ENCODE results near the gene C1QTNF6. TPM values are rescaled to one million over a fixed set of nuclear protein-coding genes. Genes with fewer than 3 reads are reported as not detected.

C1QTNF6 gene
- total and polyA plus RNA-seq, 7 experiments from 2014 or later: 1.1 to 27.6 (median 14.5) TPM

DNA sequence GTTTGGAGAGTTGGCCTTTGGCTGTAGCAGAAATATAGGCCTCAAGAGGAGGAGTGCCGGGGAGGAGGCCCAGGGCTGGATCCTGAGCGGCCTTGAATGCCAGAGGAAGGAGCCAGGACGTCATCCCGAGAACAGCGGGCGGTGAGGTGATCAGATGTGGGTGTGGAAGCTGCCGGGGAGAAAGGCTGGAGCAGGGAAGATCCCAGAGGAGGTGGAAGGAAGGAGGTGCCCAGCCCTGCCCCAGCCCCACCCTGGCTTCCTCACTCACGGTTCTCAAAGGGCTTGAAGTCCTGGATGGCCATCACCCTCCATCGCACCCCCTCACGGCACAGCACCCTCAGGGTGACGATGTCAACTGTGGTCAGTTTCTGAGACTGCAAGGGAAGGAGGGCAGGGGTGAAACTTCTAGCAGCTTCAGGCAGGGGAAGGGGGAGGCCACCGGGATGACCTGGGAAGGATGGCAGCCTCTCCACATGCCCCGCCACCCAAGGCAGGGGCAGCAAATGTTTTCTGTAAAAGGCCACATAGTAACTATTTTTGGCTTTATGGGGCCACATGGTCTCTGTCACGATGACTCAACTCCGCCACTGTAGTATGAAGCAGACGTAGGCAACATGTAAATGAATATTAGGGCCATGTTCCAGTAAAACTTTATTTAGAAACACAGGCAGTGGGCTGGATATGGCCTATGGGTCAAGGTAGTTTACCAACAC lies 49.0 kb downstream of the C1QTNF6 start:
- intact Hi-C loops (cut with micrococcal nuclease): no loop called here

DNA sequence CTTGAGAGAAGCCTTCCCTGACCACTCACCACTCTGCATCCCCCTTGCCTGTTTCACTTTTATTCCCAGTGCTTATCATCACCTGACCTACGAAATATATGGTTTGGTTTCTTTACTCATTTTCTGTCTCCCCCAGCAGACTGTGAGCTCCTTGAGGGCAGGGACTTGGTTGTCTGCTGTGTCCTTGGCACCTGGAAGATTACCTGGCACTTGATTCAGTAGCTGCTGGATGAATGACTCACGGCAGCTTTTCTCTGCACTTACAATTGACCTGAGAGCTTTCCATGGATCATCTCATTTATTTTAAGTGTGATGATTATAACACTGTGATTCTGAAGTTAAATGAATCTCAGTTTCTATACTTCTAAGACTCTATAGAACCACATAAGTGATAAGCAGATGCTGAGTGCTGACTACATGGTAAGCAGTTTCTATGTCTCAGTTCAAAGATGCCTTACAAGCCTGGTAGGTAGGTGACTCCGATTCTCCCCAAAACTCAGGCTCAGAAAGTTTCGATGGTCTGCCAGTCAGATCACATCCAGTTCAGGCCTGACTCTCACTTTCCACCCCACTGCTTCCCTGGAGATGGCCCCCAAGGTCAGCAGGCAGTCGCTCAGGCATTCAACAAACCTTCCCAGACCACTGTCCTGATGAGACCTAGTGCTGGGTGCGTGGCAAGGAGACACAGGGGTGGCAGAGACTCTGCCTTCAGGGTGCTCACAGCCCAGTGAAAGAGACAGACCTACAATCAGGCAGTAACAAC lies 50.0 kb downstream of the C1QTNF6 start:
- Histone ChIP-seq H3K4me1 (ENCODE audit: control insufficient read depth in 2 of 2, insufficient read depth in 2 of 2, low read length in 2 of 2) (no peaks in the 10 kb centered on the region), H3K27ac (ENCODE audit: low read depth, low read length) (no peak overlapping the region), H3K27me3 (ENCODE audit: control insufficient read depth in 2 of 2, insufficient read depth in 2 of 2, low read length in 2 of 2) (no peaks in the 10 kb centered on the region), H3K36me3 (ENCODE audit: control insufficient read depth in 2 of 3, insufficient read depth in 3 of 3, low read length in 3 of 3) (peaks cover 21 to 92% (median 57%) of the 10 kb centered on the region in 3 experiments), H3K9me3 (ENCODE audit: control insufficient read depth in 2 of 3, low read length in 3 of 3) (no peaks in the 10 kb centered on the region), H3K4me3 (ENCODE audit: low read length) (no peak overlapping the region)
- Mint-ChIP-seq H3K4me1 (peaks cover 0 to 38% (median 6%) of the 10 kb centered on the region in 7 donors), H3K36me3 (peaks cover 13 to 50% (median 23%) of the 10 kb centered on the region in 5 donors), H3K27me3 (no peaks in the 10 kb centered on the region), H3K4me3 (no peak overlapping the region), H3K27ac (peak overlapping the region; percentile 7 to 87 (median 61)), H3K9me3 (no peaks in the 10 kb centered on the region)
- ATAC-seq (no peak), DNase-seq (no peak)
- intact Hi-C loops (cut with micrococcal nuclease): no loop called here
- CTCF ChIA-PET: no interaction called here
- POLR2A ChIA-PET: no interaction called here

More for the DNA sequence above, 49.0 kb downstream of the C1QTNF6 start:
- Mint-ChIP-seq H3K27ac (peak overlapping the region in 6 of 9 donors; percentile 14 to 85 (median 58)), H3K4me3 (no peak overlapping the region), H3K36me3 (peaks cover 13 to 54% (median 23%) of the 10 kb centered on the region in 5 donors), H3K9me3 (no peaks in the 10 kb centered on the region), H3K4me1 (peaks cover 0 to 47% (median 6%) of the 10 kb centered on the region in 7 donors), H3K27me3 (no peaks in the 10 kb centered on the region)
- DNase-seq: no peak
- ChIA-PET POLR2A (no interaction called here), CTCF (no interaction called here)
- ATAC-seq: no peak
- peaks cover 23 to 94% (median 62%) of the 10 kb centered on the region in 3 experiments for H3K36me3 ChIP-seq (ENCODE audit: control insufficient read depth in 2 of 3, insufficient read depth in 3 of 3, low read length in 3 of 3)
- no peak overlapping the region for H3K4me3 ChIP-seq (ENCODE audit: low read length)
- H3K9me3 ChIP-seq (ENCODE audit: control insufficient read depth in 2 of 3, low read length in 3 of 3): no peaks in the 10 kb centered on the region
- H3K4me1 ChIP-seq (ENCODE audit: control insufficient read depth in 2 of 2, insufficient read depth in 2 of 2, low read length in 2 of 2): no peaks in the 10 kb centered on the region
- no peak overlapping the region for H3K27ac ChIP-seq (ENCODE audit: low read depth, low read length)
- no peaks in the 10 kb centered on the region for H3K27me3 ChIP-seq (ENCODE audit: control insufficient read depth in 2 of 2, insufficient read depth in 2 of 2, low read length in 2 of 2)

DNA sequence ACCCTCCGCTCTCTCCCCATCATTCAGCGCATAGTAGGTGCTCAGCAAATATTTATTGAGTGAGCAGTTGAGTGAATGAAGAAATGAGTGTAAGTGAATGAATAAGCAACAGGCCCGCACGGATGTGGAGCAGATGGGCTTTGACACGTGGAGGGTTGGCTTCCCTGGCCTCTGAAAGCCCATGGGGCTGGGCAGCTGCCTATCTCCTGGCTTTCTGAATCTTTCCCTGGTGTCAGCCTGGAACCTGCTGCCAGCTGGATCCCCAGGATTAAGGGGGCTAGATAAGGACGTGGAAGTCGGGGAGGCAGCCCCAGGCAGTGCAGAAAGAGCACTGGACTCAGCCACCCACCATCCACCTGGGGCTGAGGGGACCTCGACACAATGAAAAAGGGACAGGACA lies 50.9 kb downstream of the C1QTNF6 start:
- H3K4me3 Mint-ChIP-seq: no peak overlapping the region
- Histone ChIP-seq H3K4me1 (ENCODE audit: control insufficient read depth in 2 of 2, insufficient read depth in 2 of 2, low read length in 2 of 2) (no peaks in the 10 kb centered on the region), H3K4me3 (ENCODE audit: low read length) (no peak overlapping the region), H3K27me3 (ENCODE audit: control insufficient read depth in 2 of 2, insufficient read depth in 2 of 2, low read length in 2 of 2) (no peaks in the 10 kb centered on the region), H3K27ac (ENCODE audit: low read depth, low read length) (no peak overlapping the region), H3K9me3 (ENCODE audit: control insufficient read depth in 2 of 3, low read length in 3 of 3) (no peaks in the 10 kb centered on the region), H3K36me3 (ENCODE audit: control insufficient read depth in 2 of 3, insufficient read depth in 3 of 3, low read length in 3 of 3) (peaks cover 22 to 92% (median 53%) of the 10 kb centered on the region in 3 experiments)
- no peaks in the 10 kb centered on the region for H3K27me3 Mint-ChIP-seq
- ChIA-PET CTCF (interaction anchor here (0.9 kb wide), 1 partner anchor 13 kb away, joined by 3 read pairs; the partner anchor contains the start of gene IL2RB), POLR2A (interaction anchor here (1.2 kb wide), 1 partner anchor 55 kb away, joined by 3 read pairs; no protein-coding TSS in a partner anchor)
- peaks cover 13 to 53% (median 23%) of the 10 kb centered on the region in 5 donors for H3K36me3 Mint-ChIP-seq
- ATAC-seq: no peak
- peak overlapping the region in 4 of 9 donors; percentile 56 to 61 (median 57) for H3K27ac Mint-ChIP-seq
- DNase-seq: no peak
- H3K9me3 Mint-ChIP-seq: no peaks in the 10 kb centered on the region
- intact Hi-C loops (cut with micrococcal nuclease): no loop called here
- H3K4me1 Mint-ChIP-seq: peaks cover 0 to 39% (median 4%) of the 10 kb centered on the region in 7 donors

DNA sequence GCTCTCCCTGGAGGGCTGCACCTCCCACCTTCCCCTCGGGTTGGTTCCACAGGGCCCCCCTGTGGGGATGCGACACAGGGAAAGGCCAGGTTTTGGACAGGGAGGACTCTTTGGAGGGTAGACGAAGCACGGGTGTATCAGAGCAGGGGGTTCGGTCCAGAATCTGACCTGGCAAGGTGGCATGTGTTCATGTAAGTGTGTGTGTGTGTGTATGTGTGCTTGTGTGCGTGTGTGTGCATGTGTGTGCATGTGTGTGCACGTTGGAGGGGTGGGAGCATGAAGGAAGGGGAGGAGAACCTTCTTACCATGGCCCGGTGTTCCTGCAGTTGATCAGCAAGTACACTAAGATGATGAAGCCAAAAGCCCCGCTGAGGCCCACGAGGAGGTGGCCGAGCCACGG lies 53.0 kb downstream of the C1QTNF6 start:
- DNase-seq (no peak), ATAC-seq (no peak)
- H3K4me1 Mint-ChIP-seq: peaks cover 0 to 44% (median 6%) of the 10 kb centered on the region in 7 donors
- no peaks in the 10 kb centered on the region for H3K27me3 Mint-ChIP-seq
- CTCF ChIA-PET: no interaction called here
- intact Hi-C loops (cut with micrococcal nuclease): no loop called here
- no peaks in the 10 kb centered on the region for H3K9me3 Mint-ChIP-seq
- H3K4me3 ChIP-seq (ENCODE audit: low read length): no peak overlapping the region
- peak overlapping the region in 3 of 9 donors; percentile 31 to 46 (median 32) for H3K27ac Mint-ChIP-seq
- no peaks in the 10 kb centered on the region for H3K9me3 ChIP-seq (ENCODE audit: control insufficient read depth in 2 of 3, low read length in 3 of 3)
- H3K27ac ChIP-seq (ENCODE audit: low read depth, low read length): no peak overlapping the region
- POLR2A ChIA-PET: no interaction called here
- no peaks in the 10 kb centered on the region for H3K27me3 ChIP-seq (ENCODE audit: control insufficient read depth in 2 of 2, insufficient read depth in 2 of 2, low read length in 2 of 2)
- H3K4me1 ChIP-seq (ENCODE audit: control insufficient read depth in 2 of 2, insufficient read depth in 2 of 2, low read length in 2 of 2): no peaks in the 10 kb centered on the region
- peaks cover 13 to 55% (median 26%) of the 10 kb centered on the region in 5 donors for H3K36me3 Mint-ChIP-seq
- no peak overlapping the region for H3K4me3 Mint-ChIP-seq
- peaks cover 11 to 91% (median 47%) of the 10 kb centered on the region in 3 experiments for H3K36me3 ChIP-seq (ENCODE audit: control insufficient read depth in 2 of 3, insufficient read depth in 3 of 3, low read length in 3 of 3)

DNA sequence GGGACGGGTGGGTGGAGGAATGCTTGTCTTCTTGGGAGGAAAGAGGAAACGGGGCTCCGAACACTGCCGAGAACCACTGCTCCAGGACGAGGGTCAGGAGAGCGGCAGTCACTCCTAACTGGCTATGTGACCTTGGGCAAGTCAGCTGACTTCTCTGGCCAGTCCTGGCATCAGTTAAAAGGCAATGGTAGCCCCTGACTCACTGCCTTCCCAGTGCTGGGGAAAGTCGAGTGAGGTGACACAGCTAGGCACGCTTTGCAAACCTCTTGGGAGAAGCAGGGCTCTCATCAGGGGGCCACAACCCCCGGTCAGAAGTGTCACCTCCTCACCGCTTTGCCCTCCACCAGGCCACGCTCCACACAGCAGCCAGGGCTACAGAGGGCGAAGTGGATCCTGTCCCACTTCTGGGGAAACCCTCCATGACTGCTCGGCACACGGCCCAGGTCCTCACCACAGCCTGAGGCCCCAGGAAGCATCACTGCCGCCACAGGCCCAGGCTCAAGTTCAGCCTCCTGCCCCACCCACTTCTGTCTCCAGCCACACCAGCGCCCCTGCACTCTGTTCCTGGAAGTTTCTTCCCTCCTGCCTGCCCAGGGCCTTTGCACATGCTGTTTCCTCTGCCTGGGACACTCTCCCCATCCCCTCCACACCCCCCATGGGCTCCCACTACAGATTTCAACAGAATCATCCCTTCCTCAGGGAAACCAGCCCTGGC lies 54.6 kb downstream of the C1QTNF6 start:
- ATAC-seq (no peak), DNase-seq (no peak)
- peaks cover 0 to 37% (median 3%) of the 10 kb centered on the region in 7 donors for H3K4me1 Mint-ChIP-seq
- H3K4me3 ChIP-seq (ENCODE audit: low read length): no peak overlapping the region
- peaks cover 14 to 89% (median 38%) of the 10 kb centered on the region in 3 experiments for H3K36me3 ChIP-seq (ENCODE audit: control insufficient read depth in 2 of 3, insufficient read depth in 3 of 3, low read length in 3 of 3)
- CTCF ChIA-PET: interaction anchor here (0.7 to 1.5 kb wide), 2 partner anchors 9 to 12 kb away, joined by 4 to 5 read pairs; no protein-coding TSS in a partner anchor
- H3K27me3 Mint-ChIP-seq: no peaks in the 10 kb centered on the region
- no peaks in the 10 kb centered on the region for H3K9me3 ChIP-seq (ENCODE audit: control insufficient read depth in 2 of 3, low read length in 3 of 3)
- H3K36me3 Mint-ChIP-seq: peaks cover 9 to 51% (median 23%) of the 10 kb centered on the region in 5 donors
- no peaks in the 10 kb centered on the region for H3K27me3 ChIP-seq (ENCODE audit: control insufficient read depth in 2 of 2, insufficient read depth in 2 of 2, low read length in 2 of 2)
- POLR2A ChIA-PET: interaction anchor here (1.7 kb wide), 1 partner anchor 8 kb away, joined by 6 read pairs; no protein-coding TSS in a partner anchor
- no peak overlapping the region for H3K27ac ChIP-seq (ENCODE audit: low read depth, low read length)
- H3K27ac Mint-ChIP-seq: peak overlapping the region in 4 of 9 donors; percentile 33 to 77 (median 56)
- no peaks in the 10 kb centered on the region for H3K4me1 ChIP-seq (ENCODE audit: control insufficient read depth in 2 of 2, insufficient read depth in 2 of 2, low read length in 2 of 2)
- no peaks in the 10 kb centered on the region for H3K9me3 Mint-ChIP-seq
- no peak overlapping the region for H3K4me3 Mint-ChIP-seq
- intact Hi-C loops (cut with micrococcal nuclease): no loop called here

DNA sequence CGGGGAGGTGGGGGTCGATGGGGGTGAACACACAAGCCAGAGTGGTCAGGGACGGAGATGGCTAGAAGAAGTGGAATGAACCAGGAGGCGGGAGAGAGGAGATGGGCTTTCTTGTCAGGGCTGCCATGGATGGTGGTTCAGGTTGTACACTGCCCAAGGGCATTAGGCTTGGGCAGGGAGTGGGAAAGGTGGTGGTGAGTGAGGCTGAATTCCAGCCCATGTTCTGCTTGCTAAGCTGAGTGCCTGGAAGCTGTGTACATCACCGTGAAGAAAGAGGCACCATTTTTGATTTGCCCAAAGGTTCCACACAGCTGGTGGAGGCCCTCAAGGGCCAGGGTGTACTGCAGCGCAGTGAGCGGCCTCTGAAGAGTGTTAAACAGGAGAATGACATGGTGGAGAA lies 55.3 kb downstream of the C1QTNF6 start:
- CTCF ChIA-PET: interaction anchor here (0.7 to 1.5 kb wide), 2 partner anchors 10 to 11 kb away, joined by 4 to 5 read pairs; no protein-coding TSS in a partner anchor
- H3K4me3 ChIP-seq (ENCODE audit: low read length): no peak overlapping the region
- Mint-ChIP-seq H3K4me1 (peaks cover 0 to 32% (median 3%) of the 10 kb centered on the region in 7 donors), H3K27ac (peak overlapping the region in 6 of 9 donors; percentile 2 to 61 (median 50)), H3K27me3 (no peaks in the 10 kb centered on the region), H3K36me3 (peaks cover 7 to 46% (median 16%) of the 10 kb centered on the region in 5 donors), H3K4me3 (no peak overlapping the region), H3K9me3 (no peaks in the 10 kb centered on the region)
- POLR2A ChIA-PET: interaction anchor here (1.7 kb wide), 1 partner anchor 9 kb away, joined by 6 read pairs; no protein-coding TSS in a partner anchor
- no peaks in the 10 kb centered on the region for H3K9me3 ChIP-seq (ENCODE audit: control insufficient read depth in 2 of 3, low read length in 3 of 3)
- intact Hi-C loops (cut with micrococcal nuclease): no loop called here
- no peak for DNase-seq
- peaks cover 14 to 89% (median 31%) of the 10 kb centered on the region in 3 experiments for H3K36me3 ChIP-seq (ENCODE audit: control insufficient read depth in 2 of 3, insufficient read depth in 3 of 3, low read length in 3 of 3)
- H3K4me1 ChIP-seq (ENCODE audit: control insufficient read depth in 2 of 2, insufficient read depth in 2 of 2, low read length in 2 of 2): no peaks in the 10 kb centered on the region
- no peak overlapping the region for H3K27ac ChIP-seq (ENCODE audit: low read depth, low read length)
- H3K27me3 ChIP-seq (ENCODE audit: control insufficient read depth in 2 of 2, insufficient read depth in 2 of 2, low read length in 2 of 2): no peaks in the 10 kb centered on the region
- no peak for ATAC-seq

Data from naive thymus-derived CD4-positive, alpha-beta T cell (primary cell).